Sigmoid colon (tissue), 7 donors: Measurements from ENCODE around the gene MAPK7. TPM values are rescaled to one million over a fixed set of nuclear protein-coding genes. Genes with fewer than 3 reads are reported as not detected.

Experiments
- DNase-seq: peaks from one replicate; pipeline ENCODE4 v3.0.0-alpha.2; 2019
- H3K27ac ChIP-seq, 4 donors: fragments of 200-600 bp; sonication (generic); one replicate each; pipeline ENCODE4 v1.5.1; 2016 to 2019; ENCODE audit warnings: mild to moderate bottlenecking in 1 of 4
- H3K27me3 ChIP-seq, 3 donors: fragments of 200-600 bp; sonication (generic); one replicate each; pipeline ENCODE4 v1.5.1; 2019; ENCODE audit warnings: mild to moderate bottlenecking in 1 of 3
- H3K36me3 ChIP-seq, 4 donors: fragments of 200-600 bp; sonication (generic); one replicate each; pipeline ENCODE4 v1.5.1; 2016 to 2019
- H3K4me1 ChIP-seq, 4 donors: fragments of 200-600 bp; sonication (generic); one replicate each; pipeline ENCODE4 v1.5.1; 2017 to 2019
- H3K4me3 ChIP-seq, 4 donors: fragments of 200-600 bp; sonication (generic); one replicate each; pipeline ENCODE4 v1.5.1; 2017 to 2019; ENCODE audit warnings: mild to moderate bottlenecking in 2 of 4, moderate library complexity in 1 of 4
- H3K9me3 ChIP-seq, 4 donors: fragments of 200-600 bp in 3 of 4; sonication (generic) in 3 of 4; one replicate each; pipeline versions ENCODE4 v1.5.1 to v1.6.1; 2013 to 2019
- POLR2A ChIP-seq, 2 donors: fragments of 450-650 bp; IDR thresholded peaks; one replicate each; pipeline ENCODE4 v1.6.1; 2016; ENCODE audit warnings: antibody characterized with exemption in 2 of 2, mild to moderate bottlenecking in 2 of 2, moderate library complexity in 2 of 2
- WGBS, 2 donors: extraction: QIAGEN DNeasy Blood & Tissue Kit; methylation state at CpG; one replicate each; pipeline ENCODE4 v1.1.7; 2013; 5-methylcytosine and 5-hydroxymethylcytosine counted together
- intact Hi-C: fragments of 100-400 bp; cut with DNase I; formaldehyde crosslinking; loops from one replicate; pipeline ENCODE4 v1.15.1; 2023
- polyA plus RNA-seq, 3 donors: library from polyadenylated mRNA; stranded (reverse); fragments of 200-250 nt; gene quantifications; one replicate each; pipeline ENCODE4 v1.2.3, GENCODE V29; 2013
- small RNA-seq, 3 donors: library from RNA; depleted of rRNA; stranded (forward); fragments of <200 nt; gene quantifications; one replicate each; pipeline ENCODE3, GENCODE V24; 2016
- total RNA-seq, 4 donors: library from RNA; depleted of rRNA; stranded (reverse); fragments of >200 nt; gene quantifications; one replicate each; pipeline ENCODE4 v1.1.0, GENCODE V29; 2016
- TF ChIP-seq, protein P1 (sequence below), 4 experiments: fragments of 450-650 bp in 3 of 4; fragments of 200-600 bp in 1 of 4; IDR thresholded peaks; one replicate each; pipeline ENCODE4 v1.5.1; 2016 to 2019; ENCODE audit warnings: antibody characterized with exemption in 4 of 4, mild to moderate bottlenecking in 3 of 4, moderate library complexity in 2 of 4
- donor health status: healthy with polysubstance abuse.
- donor health status: Bipolar disorder and iron deficiency.
- donor health status: healthy.

The MAPK7 gene
- total and polyA plus RNA-seq, 7 donors = 18.3 to 45.7 (median 28.5) TPM

- 87 to 90% methylated on average over 3 of the region's 3 CpGs for WGBS, 2 donors
- no peak for DNase-seq
- Histone ChIP-seq H3K27ac (no peak overlapping the region), H3K4me3 (no peak overlapping the region), H3K4me1 (no peaks in the 10 kb centered on the region), H3K9me3 (no peaks in the 10 kb centered on the region), H3K36me3 (no peaks in the 10 kb centered on the region), H3K27me3 (no peaks in the 10 kb centered on the region)
- intact Hi-C loops = no loop called here
- TF ChIP-seq, protein P1, sequence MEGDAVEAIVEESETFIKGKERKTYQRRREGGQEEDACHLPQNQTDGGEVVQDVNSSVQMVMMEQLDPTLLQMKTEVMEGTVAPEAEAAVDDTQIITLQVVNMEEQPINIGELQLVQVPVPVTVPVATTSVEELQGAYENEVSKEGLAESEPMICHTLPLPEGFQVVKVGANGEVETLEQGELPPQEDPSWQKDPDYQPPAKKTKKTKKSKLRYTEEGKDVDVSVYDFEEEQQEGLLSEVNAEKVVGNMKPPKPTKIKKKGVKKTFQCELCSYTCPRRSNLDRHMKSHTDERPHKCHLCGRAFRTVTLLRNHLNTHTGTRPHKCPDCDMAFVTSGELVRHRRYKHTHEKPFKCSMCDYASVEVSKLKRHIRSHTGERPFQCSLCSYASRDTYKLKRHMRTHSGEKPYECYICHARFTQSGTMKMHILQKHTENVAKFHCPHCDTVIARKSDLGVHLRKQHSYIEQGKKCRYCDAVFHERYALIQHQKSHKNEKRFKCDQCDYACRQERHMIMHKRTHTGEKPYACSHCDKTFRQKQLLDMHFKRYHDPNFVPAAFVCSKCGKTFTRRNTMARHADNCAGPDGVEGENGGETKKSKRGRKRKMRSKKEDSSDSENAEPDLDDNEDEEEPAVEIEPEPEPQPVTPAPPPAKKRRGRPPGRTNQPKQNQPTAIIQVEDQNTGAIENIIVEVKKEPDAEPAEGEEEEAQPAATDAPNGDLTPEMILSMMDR (IDR thresholded peaks at IDR 0.05) = no peak
- TF ChIP-seq POLR2A (IDR thresholded peaks at IDR 0.05) = no peak
These were observed 53.4 kb downstream of the MAPK7 start for GRCh38 chr17:19431691-19432090.

Small RNA genes lying within 50 kb of the gene (small RNA-seq; reads per million reads assigned to genes)
- gene MIR1180 (6.5 to 10.6 (median 6.8) reads per million in 3 donors), gene RF00537 (0 reads per million in 3 donors)

Other genes with a start within 250 kb of the MAPK7 start
- gene EPN2, start 141.1 kb upstream of the MAPK7 start, total RNA-seq = 10 to 100 TPM; 31.7 to 55.4 (median 47.6) TPM
- gene EPN2, start 141.1 kb upstream of the MAPK7 start, polyA plus RNA-seq = 10 to 100 TPM; 12.0 to 22.1 (median 15.3) TPM
- 10 to 100 TPM; 15.2 to 22.4 (median 16.0) TPM for gene B9D1, start 15.8 kb upstream of the MAPK7 start, total RNA-seq
- 10 to 100 TPM in 1 of 3 donors, 1 to 10 TPM in 2; 6.6 to 12.1 (median 6.9) TPM for gene B9D1, start 15.8 kb upstream of the MAPK7 start, polyA plus RNA-seq
- 100 to 1,000 TPM; 189 to 324 (median 195) TPM for gene MFAP4, start 8.7 kb downstream of the MAPK7 start, total RNA-seq
- gene MFAP4, start 8.7 kb downstream of the MAPK7 start, polyA plus RNA-seq = 10 to 100 TPM in 2 of 3 donors, 1 to 10 TPM in 1; 9.9 to 52.2 (median 42.0) TPM
- 1 to 10 TPM; 3.8 to 8.6 (median 7.8) TPM for gene RNF112, start 32.7 kb downstream of the MAPK7 start, total RNA-seq
- gene RNF112, start 32.7 kb downstream of the MAPK7 start, polyA plus RNA-seq = 1 to 10 TPM in 1 of 3 donors, under 1 TPM in 2; 0.60 to 7.2 (median 0.92) TPM
- gene SLC47A1, start 155.4 kb downstream of the MAPK7 start, total RNA-seq = 1 to 10 TPM in 2 of 4 donors, under 1 TPM in 2; 0.82 to 8.2 (median 2.5) TPM
- 1 to 10 TPM in 2 of 3 donors, under 1 TPM in 1; 0.82 to 3.7 (median 1.2) TPM for gene SLC47A1, start 155.4 kb downstream of the MAPK7 start, polyA plus RNA-seq